ENCODE data around the gene RREB1. TPM values are rescaled to one million over a fixed set of nuclear protein-coding genes. Genes with fewer than 3 reads are reported as not detected.

Gene RREB1
- total RNA-seq, 1 experiment from 2014 or later: 53.5 TPM

GRCh38 chr6:7078856-7079255, 28.9 kb upstream of the RREB1 start:
- POLR2A ChIA-PET: interaction anchor here (0.7 kb wide), 1 partner anchor 108 kb away, joined by 3 read pairs; no protein-coding TSS in a partner anchor
- H3K9me3 Mint-ChIP-seq (ENCODE audit: unreplicated experiment): no peaks in the 10 kb centered on the region
- H3K4me3 Mint-ChIP-seq (ENCODE audit: unreplicated experiment): no peak overlapping the region
- CTCF ChIA-PET: interaction anchor here (0.6 kb wide), 1 partner anchor 49 kb away, joined by 3 read pairs; no protein-coding TSS in a partner anchor
- intact Hi-C loops (cut with micrococcal nuclease): no loop called here
- no peaks in the 10 kb centered on the region for H3K27me3 Mint-ChIP-seq (ENCODE audit: insufficient read depth, unreplicated experiment)
- no peak for TF ChIP-seq CTCF (IDR thresholded peaks at IDR 0.05; ENCODE audit: unreplicated experiment)
- no TSS peak for BruUV-seq (replicated peaks)
- H3K36me3 Mint-ChIP-seq (ENCODE audit: insufficient read depth, unreplicated experiment): no peaks in the 10 kb centered on the region
- DNase-seq (ENCODE audit: unreplicated experiment): no peak
- no peak overlapping the region for H3K27ac Mint-ChIP-seq (ENCODE audit: low read depth, unreplicated experiment)
- H3K4me1 Mint-ChIP-seq (ENCODE audit: insufficient read depth, unreplicated experiment): no peaks in the 10 kb centered on the region

- TF ChIP-seq CTCF (IDR thresholded peaks at IDR 0.05; ENCODE audit: unreplicated experiment): no peak
- Mint-ChIP-seq H3K36me3 (ENCODE audit: insufficient read depth, unreplicated experiment) (no peaks in the 10 kb centered on the region), H3K27me3 (ENCODE audit: insufficient read depth, unreplicated experiment) (no peaks in the 10 kb centered on the region), H3K27ac (ENCODE audit: low read depth, unreplicated experiment) (no peak overlapping the region), H3K9me3 (ENCODE audit: unreplicated experiment) (no peaks in the 10 kb centered on the region), H3K4me1 (ENCODE audit: insufficient read depth, unreplicated experiment) (no peaks in the 10 kb centered on the region), H3K4me3 (ENCODE audit: unreplicated experiment) (no peak overlapping the region)
- ChIA-PET CTCF (no interaction called here), POLR2A (interaction anchor here (0.9 to 1.0 kb wide), 2 partner anchors 10 to 31 kb away, joined by 3 read pairs; no protein-coding TSS in a partner anchor)
- BruUV-seq (replicated peaks): no TSS peak
- intact Hi-C loops (cut with micrococcal nuclease): no loop called here
- no peak for DNase-seq (ENCODE audit: unreplicated experiment)
These were observed 27.4 kb upstream of the RREB1 start for GRCh38 chr6:7080311-7080710.

GRCh38 chr6:7085911-7086310, 21.9 kb upstream of the RREB1 start:
- ChIA-PET CTCF (no interaction called here), POLR2A (interaction anchor here (0.7 kb wide), 1 partner anchor 22 kb away, joined by 3 read pairs; the partner anchor contains the start of gene RREB1)
- H3K4me1 Mint-ChIP-seq (ENCODE audit: insufficient read depth, unreplicated experiment): no peaks in the 10 kb centered on the region
- no peak for TF ChIP-seq CTCF (IDR thresholded peaks at IDR 0.05; ENCODE audit: unreplicated experiment)
- H3K27ac Mint-ChIP-seq (ENCODE audit: low read depth, unreplicated experiment): no peak overlapping the region
- no TSS peak for BruUV-seq (replicated peaks)
- no peaks in the 10 kb centered on the region for H3K27me3 Mint-ChIP-seq (ENCODE audit: insufficient read depth, unreplicated experiment)
- DNase-seq (ENCODE audit: unreplicated experiment): peak; percentile 43
- H3K36me3 Mint-ChIP-seq (ENCODE audit: insufficient read depth, unreplicated experiment): no peaks in the 10 kb centered on the region
- no peak overlapping the region for H3K4me3 Mint-ChIP-seq (ENCODE audit: unreplicated experiment)
- no peaks in the 10 kb centered on the region for H3K9me3 Mint-ChIP-seq (ENCODE audit: unreplicated experiment)
- intact Hi-C loops (cut with micrococcal nuclease): no loop called here

GRCh38 chr6:7086488-7086887, 21.3 kb upstream of the RREB1 start:
- CTCF ChIA-PET: interaction anchor here (0.6 to 1.2 kb wide), 3 partner anchors 66 to 387 kb away, joined by 3 to 4 read pairs (median 4); no protein-coding TSS in a partner anchor
- no peak for TF ChIP-seq CTCF (IDR thresholded peaks at IDR 0.05; ENCODE audit: unreplicated experiment)
- intact Hi-C loops (cut with micrococcal nuclease): no loop called here
- Mint-ChIP-seq H3K36me3 (ENCODE audit: insufficient read depth, unreplicated experiment) (no peaks in the 10 kb centered on the region), H3K27me3 (ENCODE audit: insufficient read depth, unreplicated experiment) (no peaks in the 10 kb centered on the region), H3K9me3 (ENCODE audit: unreplicated experiment) (no peaks in the 10 kb centered on the region), H3K4me1 (ENCODE audit: insufficient read depth, unreplicated experiment) (no peaks in the 10 kb centered on the region), H3K4me3 (ENCODE audit: unreplicated experiment) (no peak overlapping the region), H3K27ac (ENCODE audit: low read depth, unreplicated experiment) (no peak overlapping the region)
- BruUV-seq (replicated peaks): no TSS peak
- no peak for DNase-seq (ENCODE audit: unreplicated experiment)
- POLR2A ChIA-PET: interaction anchor here (0.7 to 1.4 kb wide), 2 partner anchors 22 to 28 kb away, joined by 3 to 5 read pairs; partner anchors contain the start of gene RREB1
